Activated naive CD8-positive, alpha-beta T cell treated with anti-CD3 and anti-CD28 coated beads, Interleukin-2, amount 50 U/mL, for 24 hours (primary cell): ENCODE measurements around the gene DOK6.
"Not testable (repeated sequence)": the region's sequence is repeated elsewhere in the genome, so short reads cannot be mapped to it uniquely, and the experiment has no call there.

Experiments used
- ATAC-seq: fragments of 150-1000 bp; cut with Tn5 transposase; one replicate; pipeline ENCODE4 v1.10.0; 2021
- DNase-seq: peaks from one replicate; pipeline ENCODE4 v3.0.0; 2021
- H3K27ac Mint-ChIP-seq: one replicate; pipeline ENCODE4 v1.8.0; 2021; ENCODE audit warnings: mild to moderate bottlenecking, mixed read lengths
- H3K27me3 Mint-ChIP-seq: one replicate; pipeline ENCODE4 v1.8.0; 2021; ENCODE audit warnings: mixed read lengths
- H3K36me3 Mint-ChIP-seq: one replicate; pipeline ENCODE4 v1.8.0; 2021; ENCODE audit warnings: low read depth, mixed read lengths
- H3K4me1 Mint-ChIP-seq: one replicate; pipeline ENCODE4 v1.8.0; 2021; ENCODE audit warnings: mixed read lengths
- H3K4me3 Mint-ChIP-seq: one replicate; pipeline ENCODE4 v1.8.0; 2021; ENCODE audit warnings: mild to moderate bottlenecking, moderate library complexity, mixed read lengths
- H3K9me3 Mint-ChIP-seq: one replicate; pipeline ENCODE4 v1.8.0; 2021; ENCODE audit warnings: mixed read lengths

DOK6 gene

DNA sequence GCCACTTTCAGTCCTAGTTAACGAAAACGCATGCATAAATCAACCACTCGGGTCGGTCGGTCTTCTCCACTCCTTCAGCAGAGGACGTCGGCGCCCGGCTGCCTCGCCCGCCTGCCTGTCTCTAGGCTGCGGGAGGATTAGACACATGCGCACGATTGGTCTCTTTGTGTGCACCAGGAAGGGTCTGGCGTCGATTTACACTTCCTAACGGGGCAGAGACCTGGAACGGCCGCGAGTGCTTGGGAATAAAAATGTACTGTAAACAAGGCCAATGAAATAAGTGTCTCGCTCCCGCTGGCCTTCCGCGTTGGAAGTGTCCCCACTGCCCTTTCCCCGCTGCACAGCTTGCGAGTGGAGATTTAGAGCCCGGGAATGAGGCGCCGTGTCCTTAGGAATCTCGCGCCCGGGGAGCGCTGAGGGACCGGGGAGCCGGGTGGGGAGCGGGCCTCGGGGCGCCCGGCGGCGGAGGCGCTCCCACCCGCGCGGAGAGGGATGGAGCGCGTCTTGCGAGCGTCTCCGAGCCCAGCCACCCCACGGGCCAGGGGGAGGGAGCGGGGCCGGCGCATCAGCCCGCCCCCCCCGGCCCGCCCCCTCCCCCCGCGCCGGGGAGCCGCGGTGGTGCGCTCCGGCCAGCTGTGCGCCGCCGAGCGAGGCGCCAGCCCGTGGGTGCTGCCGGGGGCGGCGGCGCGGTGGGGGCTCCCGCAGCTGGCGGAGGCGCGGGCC is at the start of gene DOK6:
Gene DOK6 (plus strand): TSS at position 636 of the 723 bp plus-strand sequence.
- no peaks in the 10 kb centered on the region for H3K9me3 Mint-ChIP-seq
- H3K4me1 Mint-ChIP-seq = peaks cover 10% of the 10 kb centered on the region
- peak; percentile 27 for ATAC-seq
- peaks cover 60% of the 10 kb centered on the region for H3K27me3 Mint-ChIP-seq
- H3K27ac Mint-ChIP-seq = no peak within 1 kb of the TSS
- H3K4me3 Mint-ChIP-seq = peak within 1 kb of the TSS; percentile 61
- DNase-seq = no peak
- no peaks in the 10 kb centered on the region for H3K36me3 Mint-ChIP-seq

DNA sequence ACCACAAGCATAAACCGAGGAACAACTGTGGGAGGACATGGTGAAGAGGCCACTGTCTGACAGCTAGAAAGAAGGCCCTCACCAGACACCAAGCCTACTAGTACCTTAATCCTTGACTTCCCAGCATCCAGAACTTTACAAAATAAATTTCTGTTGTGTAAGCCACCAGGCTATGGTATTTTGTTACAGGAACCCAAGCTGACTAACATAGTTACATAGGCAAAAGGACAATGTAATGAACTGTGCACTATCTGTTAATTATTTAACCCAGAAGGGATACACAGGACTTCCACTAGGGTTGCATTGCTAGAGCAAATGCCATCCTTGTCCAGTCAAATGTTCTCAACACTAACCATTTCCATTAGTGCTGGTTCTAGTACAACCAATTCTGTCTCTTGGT is 47.7 kb upstream of the DOK6 start:
- H3K27ac Mint-ChIP-seq = no peak overlapping the region
- H3K9me3 Mint-ChIP-seq = no peaks in the 10 kb centered on the region
- ATAC-seq = no peak
- no peaks in the 10 kb centered on the region for H3K27me3 Mint-ChIP-seq
- no peaks in the 10 kb centered on the region for H3K4me1 Mint-ChIP-seq
- H3K4me3 Mint-ChIP-seq = no peak overlapping the region
- DNase-seq = no peak
- H3K36me3 Mint-ChIP-seq = no peaks in the 10 kb centered on the region

DNA sequence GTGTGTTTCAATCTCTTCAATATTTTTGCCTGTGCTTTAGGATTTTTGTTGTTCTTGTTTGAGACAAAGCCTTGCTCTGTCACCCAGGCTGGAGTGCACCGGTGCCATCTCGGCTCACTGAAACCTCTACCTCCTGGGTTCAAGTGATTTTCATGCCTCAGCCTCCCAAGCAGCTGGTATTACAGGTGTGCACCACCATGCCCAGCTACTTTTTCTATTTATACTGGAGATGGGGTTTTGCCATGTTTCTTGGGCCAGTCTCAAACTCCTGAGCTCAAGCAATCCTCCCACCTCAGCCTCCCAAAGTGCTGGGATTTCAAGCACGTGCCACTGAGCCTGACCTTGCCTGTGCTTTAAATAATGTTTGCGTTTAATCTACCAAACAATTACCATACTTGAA is 43.1 kb upstream of the DOK6 start:
- peaks cover 8% of the 10 kb centered on the region for H3K9me3 Mint-ChIP-seq

DNA sequence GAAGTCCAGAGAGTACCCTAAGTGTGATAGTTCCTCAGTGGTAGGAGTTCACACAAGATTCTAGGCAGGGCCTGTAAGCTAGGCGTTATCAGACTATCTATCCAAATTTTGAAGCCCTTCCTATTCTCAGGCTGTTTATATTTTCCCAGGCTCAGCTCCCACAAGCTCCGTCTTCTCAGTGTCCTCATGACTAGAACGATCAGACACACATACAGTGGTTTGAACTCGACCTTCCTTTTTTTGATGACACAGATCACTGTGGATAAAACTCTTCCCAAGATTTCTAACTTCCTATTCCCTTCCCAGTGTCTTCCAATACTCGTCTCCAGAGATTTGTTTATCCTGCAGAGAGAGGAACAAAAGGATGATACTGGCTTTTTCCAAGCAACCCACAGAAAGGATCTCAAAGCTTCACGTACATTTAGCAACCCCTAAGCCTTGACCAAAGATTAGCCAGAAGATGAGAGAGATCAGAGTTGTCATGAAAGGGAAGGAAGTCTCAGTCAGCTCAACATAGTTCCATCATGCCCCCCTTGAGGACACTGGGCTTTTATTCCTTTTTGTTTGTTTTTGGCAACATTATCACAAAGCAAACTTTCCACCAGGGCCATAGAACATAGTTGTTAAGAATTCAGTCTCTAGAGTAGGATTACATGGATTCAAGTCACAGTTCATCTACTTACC is 42.3 kb upstream of the DOK6 start:
- DNase-seq = no peak
- peaks cover 8% of the 10 kb centered on the region for H3K9me3 Mint-ChIP-seq
- H3K4me3 Mint-ChIP-seq = no peak overlapping the region
- no peaks in the 10 kb centered on the region for H3K36me3 Mint-ChIP-seq
- no peak overlapping the region for H3K27ac Mint-ChIP-seq
- no peaks in the 10 kb centered on the region for H3K27me3 Mint-ChIP-seq
- no peak for ATAC-seq
- H3K4me1 Mint-ChIP-seq = no peaks in the 10 kb centered on the region

More for the DNA sequence above, 43.1 kb upstream of the DOK6 start:
- H3K4me3 Mint-ChIP-seq = no peak overlapping the region
- H3K36me3 Mint-ChIP-seq = no peaks in the 10 kb centered on the region
- H3K4me1 Mint-ChIP-seq = no peaks in the 10 kb centered on the region
- no peak for DNase-seq
- H3K27me3 Mint-ChIP-seq = no peaks in the 10 kb centered on the region
- ATAC-seq = no peak
- H3K27ac Mint-ChIP-seq = no peak overlapping the region

DNA sequence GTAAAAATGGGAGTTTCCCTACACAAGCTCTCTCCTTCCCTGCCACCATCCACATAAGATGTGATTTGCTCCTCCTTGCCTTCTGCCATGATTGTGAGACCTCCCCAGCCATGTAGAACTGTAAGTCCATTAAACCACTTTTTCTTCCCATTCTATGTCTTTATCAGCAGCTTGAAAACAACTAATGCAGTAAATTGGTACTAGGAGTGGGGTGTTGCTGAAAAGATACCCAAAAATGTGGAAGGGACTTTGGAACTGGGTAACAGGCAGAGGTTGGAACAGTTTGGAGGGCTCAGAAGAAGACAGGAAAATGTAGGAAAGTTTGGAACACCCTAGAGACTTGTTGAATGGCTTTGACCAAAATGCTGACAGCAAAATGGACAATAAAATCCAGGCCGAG is 40.9 kb upstream of the DOK6 start:
- not testable (repeated sequence) for H3K27me3 Mint-ChIP-seq, ATAC-seq, H3K4me1 Mint-ChIP-seq, H3K27ac Mint-ChIP-seq, H3K36me3 Mint-ChIP-seq, H3K9me3 Mint-ChIP-seq, DNase-seq, H3K4me3 Mint-ChIP-seq

DNA sequence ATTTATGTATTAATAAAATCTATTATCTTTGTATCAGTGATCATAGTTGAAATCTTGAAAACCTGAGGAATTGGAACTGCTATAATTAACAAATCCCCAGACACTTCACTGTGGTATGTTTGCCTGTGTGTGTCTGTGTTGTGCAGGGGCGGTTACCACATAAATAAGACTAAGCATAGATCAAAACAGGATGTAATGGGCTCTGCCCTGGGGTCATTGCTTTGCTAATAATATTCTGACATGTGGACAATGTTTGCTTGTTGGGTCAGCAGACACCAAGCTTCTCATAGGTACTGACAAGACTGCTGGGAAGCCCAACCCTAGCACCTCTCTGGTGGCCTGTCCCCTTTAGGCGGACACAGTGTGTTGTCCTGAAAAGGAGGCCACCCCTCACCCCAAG is 35.8 kb upstream of the DOK6 start:
- no peak overlapping the region for H3K4me3 Mint-ChIP-seq
- no peaks in the 10 kb centered on the region for H3K4me1 Mint-ChIP-seq
- H3K36me3 Mint-ChIP-seq = no peaks in the 10 kb centered on the region
- no peak for DNase-seq
- H3K27me3 Mint-ChIP-seq = no peaks in the 10 kb centered on the region
- ATAC-seq = no peak
- peaks cover 4% of the 10 kb centered on the region for H3K9me3 Mint-ChIP-seq
- no peak overlapping the region for H3K27ac Mint-ChIP-seq

DNA sequence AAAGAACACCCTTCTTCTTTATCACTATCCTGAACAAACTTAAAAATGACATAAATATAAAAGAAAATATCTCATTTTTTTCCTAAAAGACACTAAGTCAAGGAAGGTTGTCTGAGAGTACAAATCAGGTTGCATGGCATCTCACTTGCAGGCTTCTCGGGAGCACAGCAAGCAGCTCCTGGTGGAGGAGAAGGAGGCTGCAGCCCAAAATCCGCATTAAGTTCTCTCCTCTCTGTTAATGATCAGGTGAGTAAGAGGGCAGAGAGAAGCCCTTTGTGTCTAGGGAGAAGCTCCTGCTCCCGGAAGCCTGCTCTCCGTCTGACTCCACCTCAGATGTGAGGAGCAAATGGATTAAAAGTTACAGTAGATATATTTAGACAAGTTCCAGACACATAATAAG is 35.0 kb upstream of the DOK6 start:
- H3K4me1 Mint-ChIP-seq = no peaks in the 10 kb centered on the region
- no peaks in the 10 kb centered on the region for H3K9me3 Mint-ChIP-seq
- H3K36me3 Mint-ChIP-seq = no peaks in the 10 kb centered on the region
- no peak for ATAC-seq
- H3K4me3 Mint-ChIP-seq = no peak overlapping the region
- no peaks in the 10 kb centered on the region for H3K27me3 Mint-ChIP-seq
- no peak overlapping the region for H3K27ac Mint-ChIP-seq
- DNase-seq = no peak

DNA sequence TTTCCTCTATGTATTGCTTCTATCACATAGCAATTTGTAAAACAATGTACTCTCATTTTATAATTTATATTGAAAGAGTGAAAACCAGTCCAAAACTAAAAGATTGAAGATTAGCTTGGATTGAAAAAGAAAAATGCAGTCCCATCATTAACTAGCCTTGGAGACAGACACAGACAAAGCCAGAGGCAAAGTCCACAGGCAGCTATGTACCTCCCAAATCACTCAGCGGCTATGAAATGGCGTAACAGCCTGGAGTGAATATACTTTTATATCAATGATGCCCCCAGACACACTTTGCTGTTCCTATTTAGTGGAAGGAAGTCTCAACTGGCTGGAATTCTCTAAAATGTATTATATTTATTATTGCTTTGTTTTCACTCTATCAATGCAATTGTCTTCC is 33.6 kb upstream of the DOK6 start:
- DNase-seq = no peak
- H3K27me3 Mint-ChIP-seq = no peaks in the 10 kb centered on the region
- no peaks in the 10 kb centered on the region for H3K9me3 Mint-ChIP-seq
- H3K36me3 Mint-ChIP-seq = no peaks in the 10 kb centered on the region
- H3K27ac Mint-ChIP-seq = no peak overlapping the region
- no peaks in the 10 kb centered on the region for H3K4me1 Mint-ChIP-seq
- no peak overlapping the region for H3K4me3 Mint-ChIP-seq
- no peak for ATAC-seq

DNA sequence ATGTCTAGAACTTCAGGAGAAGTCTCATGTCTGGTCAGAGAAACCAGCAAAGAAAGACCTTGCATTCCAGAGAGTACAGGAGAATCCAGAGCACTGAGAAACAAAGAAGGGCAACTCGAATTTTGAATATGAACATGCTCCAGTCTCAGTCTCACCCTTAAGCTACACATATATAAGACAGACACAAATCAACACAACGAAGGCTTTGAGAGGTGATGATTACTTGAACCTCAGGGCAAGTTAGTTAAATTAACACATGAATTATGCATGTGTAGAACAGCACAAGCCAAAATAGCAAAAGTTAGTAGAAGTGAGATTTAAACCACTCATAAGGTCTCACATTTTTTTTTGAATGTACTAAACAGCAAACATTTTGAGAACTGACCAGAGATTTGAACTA is 29.0 kb upstream of the DOK6 start:
- no peaks in the 10 kb centered on the region for H3K9me3 Mint-ChIP-seq
- DNase-seq (no peak), ATAC-seq (no peak)
- H3K4me1 Mint-ChIP-seq = no peaks in the 10 kb centered on the region
- no peaks in the 10 kb centered on the region for H3K27me3 Mint-ChIP-seq
- H3K36me3 Mint-ChIP-seq = no peaks in the 10 kb centered on the region
- no peak overlapping the region for H3K4me3 Mint-ChIP-seq
- H3K27ac Mint-ChIP-seq = no peak overlapping the region

DNA sequence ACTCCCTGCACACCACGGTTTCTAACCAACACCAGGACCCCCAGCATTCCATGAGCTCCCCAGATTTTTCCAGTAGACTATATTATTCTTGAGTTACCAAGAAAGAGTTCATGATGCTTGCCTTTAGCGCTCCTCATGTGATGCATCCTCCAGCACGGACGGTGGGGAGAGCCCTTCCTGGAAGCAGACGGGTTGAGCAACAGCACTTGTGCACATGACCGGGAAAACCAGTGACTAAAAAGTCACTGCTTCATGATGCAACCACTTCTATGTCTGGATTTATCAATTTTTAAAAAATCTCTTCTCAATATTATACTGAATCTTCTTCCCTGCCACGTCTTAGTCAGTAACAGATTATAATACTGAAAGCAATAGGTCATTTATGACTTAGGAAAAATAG is 20.4 kb upstream of the DOK6 start:
- H3K4me1 Mint-ChIP-seq = no peaks in the 10 kb centered on the region
- peaks cover 5% of the 10 kb centered on the region for H3K27me3 Mint-ChIP-seq
- H3K9me3 Mint-ChIP-seq = no peaks in the 10 kb centered on the region
- no peak overlapping the region for H3K4me3 Mint-ChIP-seq
- H3K27ac Mint-ChIP-seq = no peak overlapping the region
- ATAC-seq (no peak), DNase-seq (no peak)
- no peaks in the 10 kb centered on the region for H3K36me3 Mint-ChIP-seq

DNA sequence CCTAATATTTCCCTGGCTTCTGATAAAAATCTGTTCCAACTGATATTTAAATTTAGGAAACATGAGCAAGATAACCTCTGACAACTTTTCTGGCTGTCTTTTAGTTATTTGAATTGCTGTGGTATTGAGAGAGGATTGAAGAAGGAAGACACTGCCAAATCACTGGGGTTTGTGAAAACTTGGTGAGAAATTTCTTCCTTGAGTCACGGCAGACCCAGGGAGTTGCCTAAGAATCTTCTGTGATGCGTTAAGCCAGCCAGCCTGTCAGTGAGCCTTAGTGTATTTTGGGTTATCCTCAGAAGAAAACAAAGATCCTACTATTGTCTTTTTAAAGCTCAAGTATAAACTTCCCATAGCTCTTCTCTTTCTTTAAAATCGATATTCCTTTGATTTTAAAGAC is 17.5 kb upstream of the DOK6 start:
- DNase-seq = no peak
- no peak overlapping the region for H3K27ac Mint-ChIP-seq
- H3K4me1 Mint-ChIP-seq = no peaks in the 10 kb centered on the region
- no peaks in the 10 kb centered on the region for H3K36me3 Mint-ChIP-seq
- no peak for ATAC-seq
- H3K27me3 Mint-ChIP-seq = peaks cover 5% of the 10 kb centered on the region
- no peaks in the 10 kb centered on the region for H3K9me3 Mint-ChIP-seq
- no peak overlapping the region for H3K4me3 Mint-ChIP-seq

DNA sequence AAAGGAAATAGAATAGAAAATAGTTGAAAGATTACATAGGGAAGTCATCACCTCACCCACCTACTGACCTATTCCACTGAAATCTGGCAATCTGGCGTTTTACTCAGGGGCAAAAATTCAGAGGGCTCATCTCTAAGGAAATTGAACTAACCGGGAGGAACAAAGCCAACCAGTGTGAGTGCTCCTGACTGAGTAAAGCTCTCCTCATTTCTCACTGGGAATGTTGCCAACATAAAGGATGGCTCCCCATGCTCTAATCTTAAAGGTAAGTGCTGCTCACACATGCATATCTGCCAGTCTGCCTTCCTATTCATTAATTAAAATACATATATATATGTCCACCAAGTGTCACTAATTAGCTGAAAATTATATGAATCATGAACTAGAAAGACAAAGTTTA is 13.5 kb upstream of the DOK6 start:
- H3K27me3 Mint-ChIP-seq = peaks cover 2% of the 10 kb centered on the region
- DNase-seq (no peak), ATAC-seq (no peak)
- H3K9me3 Mint-ChIP-seq = no peaks in the 10 kb centered on the region
- no peaks in the 10 kb centered on the region for H3K36me3 Mint-ChIP-seq
- no peak overlapping the region for H3K27ac Mint-ChIP-seq
- H3K4me3 Mint-ChIP-seq = no peak overlapping the region
- no peaks in the 10 kb centered on the region for H3K4me1 Mint-ChIP-seq

DNA sequence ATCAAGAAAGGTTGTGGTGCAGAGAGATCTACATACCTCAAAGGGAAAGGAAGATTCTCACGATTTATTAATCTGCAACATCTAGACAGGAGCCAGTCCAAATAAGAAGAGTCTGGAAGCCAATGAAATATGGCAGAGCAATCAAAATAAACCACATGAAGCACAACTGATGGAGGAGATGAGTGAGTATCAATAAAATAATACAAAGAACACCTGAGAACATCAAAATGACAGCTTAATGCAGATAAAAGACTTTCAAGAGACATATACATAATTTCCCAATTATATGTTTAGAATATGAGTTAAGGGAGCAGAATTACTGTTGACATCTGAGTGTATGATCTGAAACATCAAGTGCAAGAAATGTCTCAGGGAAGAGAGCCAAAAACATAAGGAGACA is 12.5 kb upstream of the DOK6 start:
- Mint-ChIP-seq H3K4me3 (no peak overlapping the region), H3K27me3 (peaks cover 2% of the 10 kb centered on the region), H3K36me3 (no peaks in the 10 kb centered on the region), H3K27ac (no peak overlapping the region), H3K4me1 (no peaks in the 10 kb centered on the region), H3K9me3 (no peaks in the 10 kb centered on the region)
- DNase-seq (no peak), ATAC-seq (no peak)

DNA sequence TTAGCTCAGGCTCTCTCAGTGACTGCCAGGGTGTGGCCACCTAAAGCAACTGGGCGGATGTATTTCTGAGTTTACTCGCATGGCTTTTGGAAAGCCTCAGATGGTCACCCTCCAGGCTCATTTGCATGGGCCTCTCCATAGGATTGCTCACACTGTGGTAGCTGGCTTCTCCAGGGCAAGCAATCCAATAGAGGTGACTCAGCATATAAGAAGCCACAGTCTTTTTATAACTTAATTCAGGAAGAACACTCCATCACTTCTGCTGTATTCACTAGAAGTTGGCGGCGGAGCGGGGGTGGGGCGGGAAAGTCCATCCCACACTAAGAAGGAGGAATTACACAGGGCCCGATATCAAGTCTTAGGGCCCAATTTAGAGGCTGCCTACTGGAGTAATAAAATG is 3.6 kb upstream of the DOK6 start:
- Mint-ChIP-seq H3K27me3 (peaks cover 39% of the 10 kb centered on the region), H3K27ac (no peak overlapping the region), H3K9me3 (no peaks in the 10 kb centered on the region), H3K4me3 (no peak overlapping the region), H3K4me1 (peaks cover 10% of the 10 kb centered on the region), H3K36me3 (no peaks in the 10 kb centered on the region)
- DNase-seq (no peak), ATAC-seq (no peak)

DNA sequence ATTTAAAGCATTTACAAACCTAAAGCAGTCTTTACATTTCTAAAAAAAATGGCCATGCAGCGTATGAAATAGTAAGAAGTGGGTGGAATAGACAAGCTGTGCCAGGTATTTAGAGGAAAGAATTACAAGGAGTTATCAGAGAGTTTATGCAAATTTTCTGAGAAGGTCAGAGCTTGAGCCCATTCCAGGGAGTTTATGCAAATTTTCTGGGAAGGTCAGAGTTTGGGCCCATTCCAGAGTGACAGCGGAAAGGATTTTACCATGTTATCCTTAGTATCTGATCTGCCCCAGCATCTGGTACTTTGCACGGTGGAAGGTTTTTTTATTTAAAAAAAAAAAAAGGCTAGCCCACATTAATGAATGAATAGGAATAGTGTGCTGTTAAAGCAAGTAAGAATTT is 1.4 kb upstream of the DOK6 start:
- no peaks in the 10 kb centered on the region for H3K9me3 Mint-ChIP-seq
- DNase-seq (no peak), ATAC-seq (no peak)
- no peak overlapping the region for H3K4me3 Mint-ChIP-seq
- H3K27me3 Mint-ChIP-seq = peaks cover 51% of the 10 kb centered on the region
- no peak overlapping the region for H3K27ac Mint-ChIP-seq
- no peaks in the 10 kb centered on the region for H3K36me3 Mint-ChIP-seq
- H3K4me1 Mint-ChIP-seq = peaks cover 10% of the 10 kb centered on the region

DNA sequence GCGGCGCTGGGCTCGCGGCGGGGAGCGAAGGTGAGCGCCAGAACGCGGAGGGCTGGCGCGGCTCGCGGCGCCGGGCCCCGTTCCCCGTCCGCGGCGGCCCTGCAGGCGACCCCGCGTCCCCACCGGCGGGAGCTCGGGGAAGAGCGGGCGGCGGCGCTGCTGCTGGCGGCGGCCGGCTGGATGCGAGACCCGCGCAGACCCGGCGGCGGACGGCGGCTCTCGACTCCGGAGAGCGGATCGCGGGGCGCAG is 213 bp downstream of the DOK6 start:
- H3K27me3 Mint-ChIP-seq = peaks cover 60% of the 10 kb centered on the region
- H3K27ac Mint-ChIP-seq = no peak overlapping the region
- peak; percentile 27 for ATAC-seq
- H3K4me3 Mint-ChIP-seq = no peak overlapping the region
- H3K4me1 Mint-ChIP-seq = peaks cover 10% of the 10 kb centered on the region
- DNase-seq = no peak
- H3K9me3 Mint-ChIP-seq = no peaks in the 10 kb centered on the region
- no peaks in the 10 kb centered on the region for H3K36me3 Mint-ChIP-seq
